Uterus (tissue), 2 donors: Measurements from ENCODE around the gene CLSTN2.

Experiments used
- CTCF ChIP-seq, 4 experiments: fragments of 200-600 bp in 2 of 4; fragments of 450-650 bp in 2 of 4; sonication (generic) in 2 of 4; IDR thresholded peaks; one replicate each; pipeline ENCODE4 v1.5.1; 2016 to 2019; ENCODE audit warnings: antibody characterized with exemption in 4 of 4, mild to moderate bottlenecking in 2 of 4, moderate library complexity in 1 of 4
- POLR2A ChIP-seq, 2 donors: fragments of 450-650 bp; IDR thresholded peaks; one replicate each; pipeline ENCODE4 v1.6.1; 2016; ENCODE audit warnings: antibody characterized with exemption in 2 of 2, mild to moderate bottlenecking in 1 of 2, moderate library complexity in 1 of 2

GRCh38 chr3:140470962-140471361 is 536.0 kb downstream of the CLSTN2 start:
- TF ChIP-seq CTCF (IDR thresholded peaks at IDR 0.05) = no peak
- TF ChIP-seq POLR2A (IDR thresholded peaks at IDR 0.05) = no peak
